ENCODE measurements around the gene NIT1. TPM values are rescaled to one million over a fixed set of nuclear protein-coding genes. Genes with fewer than 3 reads are reported as not detected.

NIT1 gene
- total and polyA plus RNA-seq, 9 of the 15 experiments (the other 6 are each of a cell fraction or from before 2014, with no cell fraction given), result 18.4 to 76.0 (median 33.7) TPM

GRCh38 chr1:161096015-161096414 is 21.9 kb upstream of the NIT1 start:
- no peak for ATAC-seq
- Histone ChIP-seq H2AFZ (ENCODE audit: low read depth, low read length) (no peak overlapping the region), H3K27me3 (ENCODE audit: control insufficient read depth in 2 of 2, insufficient read depth in 2 of 2, low read length in 2 of 2) (no peaks in the 10 kb centered on the region), H3K4me3 (no peak overlapping the region), H3K9me3 (replicated peaks; ENCODE audit: control insufficient read depth, insufficient read depth, low read depth, low read length) (peaks cover 4% of the 10 kb centered on the region; the same call in 1 of the 2 replicates), H3K9me1 (ENCODE audit: control insufficient read depth, insufficient read depth, low read length) (no peaks in the 10 kb centered on the region), H3K36me3 (ENCODE audit: control insufficient read depth, insufficient read depth, low read length) (peaks cover 22% of the 10 kb centered on the region; the same call in 2 of the 3 replicates), H4K20me1 (replicated peaks; ENCODE audit: control insufficient read depth, insufficient read depth, low read length) (no peaks in the 10 kb centered on the region), H3K9ac (ENCODE audit: insufficient read depth in 1 of 2, low read depth in 2 of 2, low read length in 2 of 2) (no peak overlapping the region), H3K4me1 (replicated peaks in 1 of 2; ENCODE audit: control insufficient read depth in 2 of 2, insufficient read depth in 2 of 2, low read length in 2 of 2) (peaks cover 0 to 7% of the 10 kb centered on the region in 2 experiments; a peak in 1 of 5 replicates), H3K4me2 (ENCODE audit: insufficient read depth, low read length) (no peak overlapping the region), H3K79me2 (ENCODE audit: control insufficient read depth, insufficient read depth, low read length) (no peaks in the 10 kb centered on the region), H3K27ac (ENCODE audit: extremely low read depth, low read depth, low read length) (no peak overlapping the region)
- ChIA-PET CTCF (ENCODE audit: low intra/inter-chr PET ratio) (interaction anchor here (0.8 kb wide), 1 partner anchor 106 kb away, joined by 3 read pairs; no protein-coding TSS in a partner anchor), POLR2A (interaction anchor here (1.2 kb wide), 1 partner anchor 37 kb away, joined by 3 read pairs; the partner anchor contains the start of gene DEDD)
- in situ Hi-C loops (cut with MboI) (loop anchor here (10.0 to 25.0 kb wide), 2 partner anchors 101 to 259 kb away; no protein-coding TSS in a partner anchor), intact Hi-C loops (cut with micrococcal nuclease) (loop anchor here (1.0 to 5.0 kb wide), 3 partner anchors 43 to 259 kb away; no protein-coding TSS in a partner anchor)
- WGBS (ENCODE audit: insufficient coverage, low coverage, missing lambda C conversion rate), result 29% methylated on average over 2 of the region's 2 CpGs
- FAIRE-seq, result no peak
- no TSS peak for BruUV-seq (replicated peaks)
- TF ChIP-seq ZNF740 (CRISPR knock-in tag; IDR thresholded peaks at IDR 0.05) (no peak), ZNF740 (tag; IDR thresholded peaks at IDR 0.05) (no peak), RBM14 (IDR thresholded peaks at IDR 0.05; ENCODE audit: borderline replicate concordance, insufficient read depth, low read depth, low read length) (no peak), BRD4 (IDR thresholded peaks at IDR 0.05) (no peak), YY1 (IDR thresholded peaks at IDR 0.05; ENCODE audit: borderline replicate concordance in 1 of 3, control insufficient read depth in 1 of 3, extremely low read depth in 1 of 3, insufficient read depth in 3 of 3, insufficient read length in 1 of 3, insufficient replicate concordance in 2 of 3, low read depth in 1 of 3, low read length in 2 of 3) (no peak), ZNF263 (CRISPR knock-in tag; IDR thresholded peaks at IDR 0.05; ENCODE audit: borderline replicate concordance) (no peak), ZNF347 (CRISPR knock-in tag; IDR thresholded peaks at IDR 0.05; ENCODE audit: low read depth) (no peak)
- no peak for DNase-seq (ENCODE audit: extremely low read depth in 1 of 4, low spot score in 3 of 4)

Measured in K562 (cell line).